ENCODE results near the gene SRGAP2C.
"Not testable (repeated sequence)": the region's sequence is repeated elsewhere in the genome, so short reads cannot be mapped to it uniquely, and the experiment has no call there.

The SRGAP2C gene

DNA sequence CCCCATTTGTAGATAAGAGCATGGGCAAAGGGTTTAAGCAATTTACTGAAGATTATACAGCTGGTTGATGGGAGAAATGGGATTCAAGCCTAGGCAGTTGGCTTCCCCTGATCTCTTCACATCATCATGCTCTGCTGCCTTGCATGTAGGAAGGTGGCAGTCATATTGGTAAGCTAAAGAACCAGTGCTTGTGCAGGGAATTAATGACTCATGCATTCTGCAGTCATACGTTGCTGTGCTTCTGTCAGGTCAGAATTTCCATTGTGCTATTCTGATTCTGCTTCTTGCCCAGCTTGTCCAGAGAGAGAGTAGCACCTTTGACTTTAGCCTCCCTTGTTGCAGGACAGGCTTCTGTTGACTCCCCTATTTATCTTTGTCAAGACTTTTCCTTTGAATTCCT, 153.2 kb downstream of the SRGAP2C start:
- not testable (repeated sequence) for DNase-seq (ENCODE audit: low read depth)

DNA sequence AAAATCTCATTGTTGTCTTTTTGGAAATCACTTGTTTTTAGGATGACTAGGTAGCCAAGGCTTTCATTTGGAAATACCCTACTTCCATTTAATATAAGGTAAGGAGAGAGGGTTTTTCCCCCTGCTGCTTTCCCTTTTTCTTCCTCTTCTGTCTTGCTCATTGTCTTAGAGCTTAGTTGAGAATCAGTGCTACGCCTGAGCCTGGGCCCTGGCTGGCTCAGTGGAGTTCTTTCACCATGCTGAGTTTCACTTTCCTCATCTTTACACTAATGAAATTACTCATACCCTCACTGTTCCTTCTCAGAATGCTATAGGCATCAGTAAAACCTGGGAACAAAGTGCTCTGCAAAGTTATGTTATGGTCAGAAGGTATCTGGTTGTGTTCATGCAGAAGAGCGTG, 154.8 kb downstream of the SRGAP2C start:
- not testable (repeated sequence) for DNase-seq (ENCODE audit: low read depth)

DNA sequence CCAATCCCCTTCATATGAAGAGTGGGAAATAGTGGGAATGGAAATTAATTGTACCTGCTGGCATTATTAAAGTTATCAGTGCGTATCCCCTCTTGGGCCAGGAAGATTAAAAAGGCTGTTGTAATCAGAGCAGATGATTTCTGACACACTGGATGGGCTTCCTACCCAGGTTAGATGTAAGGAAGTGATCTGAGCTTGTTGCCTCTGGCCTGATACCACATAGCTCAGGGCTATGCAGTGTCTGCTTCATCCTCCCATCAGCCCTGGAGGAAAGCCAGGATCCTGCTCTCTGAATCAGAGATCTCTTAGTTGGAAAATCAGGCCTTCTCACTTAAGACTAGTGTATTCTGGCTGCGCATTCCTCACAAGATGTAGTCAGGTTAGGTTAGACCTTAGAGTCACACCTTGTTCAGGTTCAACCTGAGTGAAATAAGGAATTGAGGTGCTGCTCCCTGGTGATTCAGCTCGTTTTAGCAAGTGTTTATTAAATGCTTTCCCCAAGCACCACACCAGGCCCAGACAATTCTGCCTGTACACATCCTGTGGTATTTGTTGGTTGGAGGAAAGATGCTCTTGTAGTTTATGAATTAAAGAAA, 158.6 kb downstream of the SRGAP2C start:
- DNase-seq (ENCODE audit: low read depth): not testable (repeated sequence)

DNA sequence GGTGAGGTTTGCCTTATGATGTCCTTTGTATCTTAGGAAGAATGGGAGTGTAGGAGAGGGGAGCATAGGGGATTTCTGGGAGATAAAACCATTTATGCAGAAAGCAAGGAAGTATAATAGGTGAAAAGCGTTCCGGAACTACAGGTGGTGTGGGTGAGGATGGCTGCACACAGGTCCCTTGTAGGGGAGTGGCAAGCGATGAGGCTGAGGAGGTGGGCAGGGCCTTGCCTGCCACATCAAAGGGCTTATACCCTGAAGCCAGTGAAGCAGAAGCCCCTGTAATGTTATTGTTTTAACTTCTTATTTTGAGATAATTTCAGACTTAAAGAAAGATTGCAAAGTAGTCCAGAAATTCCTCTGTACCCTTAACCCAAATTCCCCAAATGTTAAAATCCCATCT, 159.6 kb downstream of the SRGAP2C start:
- not testable (repeated sequence) for DNase-seq (ENCODE audit: low read depth)

DNA sequence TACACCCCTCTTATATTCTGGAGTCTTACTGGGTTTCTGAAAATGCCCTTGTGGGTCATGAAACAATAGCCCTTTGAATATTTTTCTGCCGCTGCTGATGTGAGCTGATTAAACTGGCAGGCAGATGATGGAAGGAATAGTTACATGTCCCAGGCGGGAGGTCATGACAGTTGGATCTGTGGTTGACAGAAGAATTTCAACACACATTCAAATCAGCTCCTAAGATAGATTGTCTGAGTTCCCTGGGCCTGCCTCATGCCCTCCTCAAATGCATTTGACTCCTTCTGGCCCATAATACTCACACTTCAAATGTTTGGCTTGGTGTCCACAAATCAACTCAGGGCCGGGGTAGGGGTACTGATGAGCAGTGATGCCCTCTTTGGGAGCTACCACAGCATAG, 161.9 kb downstream of the SRGAP2C start:
- DNase-seq (ENCODE audit: low read depth): not testable (repeated sequence)

DNA sequence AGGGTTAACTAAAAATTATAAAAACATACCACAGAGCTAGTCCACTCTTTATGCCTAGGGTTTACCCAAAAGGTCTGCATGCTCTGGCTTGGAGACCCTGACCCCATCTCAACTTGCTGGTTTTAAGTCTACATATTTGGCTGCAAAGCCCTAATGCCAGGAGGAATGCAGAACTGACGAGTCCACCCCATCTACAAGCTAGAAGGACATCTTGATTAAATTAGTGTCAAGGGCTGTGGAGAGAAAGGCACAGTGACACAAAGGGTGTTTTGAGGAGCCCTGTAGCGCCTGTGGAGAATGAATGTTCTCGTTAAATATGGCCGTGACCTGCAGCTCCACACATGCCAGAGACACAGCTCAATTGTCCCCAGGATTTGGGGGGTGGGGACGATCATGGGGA, 162.7 kb downstream of the SRGAP2C start:
- not testable (repeated sequence) for DNase-seq (ENCODE audit: low read depth)

DNA sequence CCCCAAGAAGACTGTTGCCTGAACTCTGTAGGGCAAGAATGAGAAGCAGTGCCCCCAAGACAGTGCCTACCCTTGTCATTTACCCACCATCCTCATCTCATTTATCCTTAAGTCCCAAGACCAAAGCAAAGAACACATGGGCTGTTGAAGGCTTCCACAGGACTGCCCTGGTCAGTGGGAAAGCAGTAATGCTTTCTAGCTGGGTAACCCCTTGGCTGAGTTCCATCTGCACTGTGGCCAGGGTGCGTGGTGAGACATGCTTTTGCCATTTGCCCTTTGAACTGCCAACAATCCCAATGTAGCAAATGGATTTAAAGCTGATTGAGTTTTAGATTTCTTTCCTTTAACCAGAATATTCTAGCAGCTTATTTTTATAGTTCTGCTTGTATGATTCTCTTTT, 163.3 kb downstream of the SRGAP2C start:
- DNase-seq (ENCODE audit: low read depth): not testable (repeated sequence)

DNA sequence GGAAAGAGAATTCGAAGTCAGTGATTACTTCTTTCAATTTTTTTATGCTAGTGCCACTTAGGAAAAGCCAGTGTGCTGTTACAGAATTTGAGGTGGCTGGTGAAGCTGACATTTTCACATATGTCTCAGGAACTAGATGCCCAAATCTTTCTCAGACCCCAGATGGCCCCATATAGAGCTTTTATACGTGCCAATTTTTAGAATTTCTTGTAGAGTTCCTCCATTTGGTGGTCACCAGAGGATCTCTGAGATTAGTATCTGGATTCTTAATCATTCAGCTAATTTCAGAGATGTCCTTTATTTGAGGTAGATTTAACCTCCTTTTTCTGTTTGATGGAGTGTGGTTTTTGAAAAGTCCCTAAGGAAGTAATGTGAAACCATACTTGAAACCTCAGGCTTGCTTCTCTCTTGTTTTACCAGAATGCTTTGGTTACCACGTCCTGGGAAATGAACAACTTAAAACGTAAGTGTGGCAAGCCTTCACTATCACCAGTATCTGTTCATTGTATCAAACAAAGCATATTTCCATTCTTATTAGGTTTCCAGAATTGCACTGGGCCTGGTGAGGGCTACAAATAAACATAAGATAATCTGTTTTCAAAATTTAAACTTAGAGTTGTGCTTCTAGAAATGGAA, 164.7 kb downstream of the SRGAP2C start:
- DNase-seq (ENCODE audit: low read depth): not testable (repeated sequence)

DNA sequence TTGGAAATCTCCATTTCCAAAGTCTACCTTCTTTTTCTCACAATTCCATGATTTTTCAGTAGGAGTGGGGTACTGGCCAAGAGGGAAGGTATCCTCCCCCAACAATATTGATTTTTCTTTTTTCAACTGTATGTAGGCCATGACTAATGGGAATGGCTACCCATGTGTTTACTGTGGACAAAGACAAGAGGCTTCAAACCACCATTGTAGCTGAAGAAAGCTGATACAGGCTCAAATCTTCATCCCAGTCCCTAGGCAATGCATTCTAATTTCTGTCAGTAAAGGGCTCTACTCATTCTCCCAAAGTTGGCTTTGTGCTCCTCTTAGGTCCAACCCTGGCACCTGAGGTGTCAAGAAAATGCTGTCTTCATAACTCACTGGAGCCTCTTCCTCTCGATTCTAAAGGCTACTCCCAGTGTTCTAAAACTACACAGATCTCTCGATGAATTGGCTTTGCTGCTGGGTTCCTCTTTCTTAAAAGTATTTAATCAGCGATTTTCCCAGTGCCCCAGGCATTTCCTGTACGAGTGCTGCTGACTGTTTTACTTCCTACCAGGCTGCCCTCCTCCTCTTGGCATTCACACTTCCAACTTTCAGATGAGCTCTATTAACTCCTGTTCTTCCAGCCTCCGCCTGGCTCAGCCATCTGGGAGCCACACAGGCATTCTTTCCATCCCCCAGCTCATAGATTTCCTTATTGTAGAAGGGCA, 171.1 kb downstream of the SRGAP2C start:
- DNase-seq (ENCODE audit: low read depth): not testable (repeated sequence)

DNA sequence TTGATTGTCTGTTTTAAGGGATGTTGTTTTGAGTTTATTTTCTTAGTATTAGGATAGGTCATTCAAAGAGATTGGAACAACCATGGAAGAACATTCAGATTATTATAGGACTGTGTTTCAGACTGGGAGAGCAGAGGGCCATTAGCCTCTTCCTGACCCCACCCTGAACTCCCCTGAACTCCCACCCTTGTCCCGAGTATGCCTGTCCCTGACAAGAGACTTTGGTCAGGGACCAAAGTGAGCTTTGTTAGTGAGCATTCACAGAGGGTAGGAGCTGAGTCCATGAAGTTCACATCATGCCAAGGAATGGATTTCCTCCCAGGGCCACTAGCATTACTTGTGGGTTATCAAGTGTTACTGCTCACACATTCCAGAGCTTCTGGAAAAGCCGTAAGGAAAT, 172.0 kb downstream of the SRGAP2C start:
- not testable (repeated sequence) for DNase-seq (ENCODE audit: low read depth)

DNA sequence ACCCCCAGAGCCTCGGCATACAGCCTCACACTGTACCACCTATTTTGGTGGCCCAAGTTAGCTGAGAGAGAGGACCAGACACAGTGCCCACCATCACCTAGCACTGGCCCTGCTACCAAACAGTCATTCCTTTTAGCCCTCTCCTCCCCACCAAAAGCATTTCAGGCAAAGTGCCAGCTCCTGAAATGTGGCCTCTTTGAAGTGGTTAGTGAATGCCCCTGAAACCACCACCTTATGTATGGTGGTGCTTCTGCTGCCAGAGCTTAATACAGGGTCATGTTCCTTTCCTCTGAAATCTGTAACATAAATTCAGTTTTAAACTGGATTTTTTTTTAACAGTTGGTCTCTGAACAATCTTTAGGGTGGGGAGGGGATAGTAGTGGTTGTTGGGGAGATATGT, 175.8 kb downstream of the SRGAP2C start:
- not testable (repeated sequence) for DNase-seq (ENCODE audit: low read depth)

DNA sequence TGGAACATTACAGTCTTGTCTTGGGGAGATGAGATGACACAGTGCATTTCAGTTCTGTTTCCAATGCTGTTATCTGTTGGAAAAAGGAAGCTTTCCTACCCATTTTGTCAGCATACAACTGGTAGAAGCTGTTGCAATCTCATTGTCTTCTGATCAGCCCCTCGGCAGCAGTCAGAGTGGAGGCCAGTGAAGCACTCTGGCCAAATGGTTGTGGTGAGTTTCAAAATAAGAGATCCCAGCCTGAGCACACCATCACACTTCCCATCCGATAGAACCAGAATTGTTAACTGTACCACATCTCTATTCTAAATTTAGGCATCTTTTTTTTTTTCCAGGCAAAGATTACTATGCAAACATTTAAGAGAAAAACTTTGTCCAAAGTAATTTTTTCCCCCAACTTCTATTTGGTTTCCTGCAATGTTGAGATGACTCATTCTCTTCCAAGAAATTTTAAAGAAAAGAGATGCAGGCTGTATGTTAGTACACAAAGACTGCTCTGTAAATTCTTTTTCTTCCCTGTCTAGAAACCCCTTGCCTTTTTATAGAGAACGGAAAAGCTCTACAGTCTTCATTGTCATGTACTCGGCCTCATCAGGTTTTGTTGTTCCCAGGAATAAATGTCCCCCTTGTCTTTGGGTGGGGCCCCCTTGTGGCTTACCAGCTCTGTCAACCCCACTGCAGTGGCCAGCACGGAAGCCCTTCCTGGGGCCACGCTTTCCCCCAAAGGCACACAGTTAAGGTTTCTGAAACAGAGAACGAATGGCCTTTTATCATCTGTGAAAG, 176.9 kb downstream of the SRGAP2C start:
- DNase-seq (ENCODE audit: low read depth): not testable (repeated sequence)

DNA sequence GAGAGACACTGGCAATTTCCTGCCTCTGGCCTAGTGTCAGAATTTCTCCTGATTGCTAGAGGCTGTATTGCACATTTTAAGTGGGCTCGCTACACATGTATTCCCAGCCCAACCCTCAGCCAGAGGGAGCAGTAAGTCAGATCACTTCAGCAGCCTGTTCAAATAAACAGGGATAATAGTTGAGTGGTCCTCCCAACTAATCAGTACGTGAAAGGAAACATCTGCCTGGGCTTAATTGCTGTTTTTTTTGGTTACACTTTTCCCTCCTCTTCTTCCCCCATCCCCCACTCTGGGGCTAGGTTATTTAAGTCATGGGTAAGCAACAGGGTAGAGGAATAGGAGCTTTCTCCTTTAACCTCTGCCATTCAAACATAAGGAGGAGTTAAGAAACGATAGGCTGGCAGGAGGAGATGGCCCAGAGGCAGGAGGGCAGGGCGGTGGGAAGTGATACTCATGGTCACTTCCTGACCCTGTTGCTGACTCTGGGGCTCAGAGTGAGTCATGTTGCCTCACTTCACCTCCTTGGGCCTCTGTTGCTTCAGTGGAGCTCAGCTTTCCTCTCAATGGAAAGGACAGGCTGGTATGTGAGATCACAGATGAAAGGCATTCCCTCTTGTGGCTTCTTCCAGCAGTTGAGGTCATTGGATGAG, 177.6 kb downstream of the SRGAP2C start:
- DNase-seq (ENCODE audit: low read depth): not testable (repeated sequence)

DNA sequence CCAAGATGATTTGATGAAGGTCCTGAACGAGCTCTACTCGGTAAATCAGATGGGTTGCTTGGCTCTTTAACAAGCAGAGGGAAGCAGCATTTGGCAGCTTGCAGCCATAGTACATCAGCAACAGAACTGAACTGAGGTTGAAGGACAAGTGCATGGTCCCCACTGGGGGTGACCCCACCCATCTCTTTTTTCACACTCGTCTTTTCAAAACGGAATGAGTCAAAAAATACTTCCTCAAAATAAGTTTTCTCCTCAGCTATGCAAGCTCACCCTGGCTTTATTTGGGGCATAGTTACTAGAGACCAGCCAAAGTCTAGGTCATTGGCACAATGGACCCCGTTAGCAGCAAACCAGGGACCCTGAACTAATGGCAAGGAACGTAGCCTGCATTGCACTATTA, 180.5 kb downstream of the SRGAP2C start:
- not testable (repeated sequence) for DNase-seq (ENCODE audit: low read depth)

DNA sequence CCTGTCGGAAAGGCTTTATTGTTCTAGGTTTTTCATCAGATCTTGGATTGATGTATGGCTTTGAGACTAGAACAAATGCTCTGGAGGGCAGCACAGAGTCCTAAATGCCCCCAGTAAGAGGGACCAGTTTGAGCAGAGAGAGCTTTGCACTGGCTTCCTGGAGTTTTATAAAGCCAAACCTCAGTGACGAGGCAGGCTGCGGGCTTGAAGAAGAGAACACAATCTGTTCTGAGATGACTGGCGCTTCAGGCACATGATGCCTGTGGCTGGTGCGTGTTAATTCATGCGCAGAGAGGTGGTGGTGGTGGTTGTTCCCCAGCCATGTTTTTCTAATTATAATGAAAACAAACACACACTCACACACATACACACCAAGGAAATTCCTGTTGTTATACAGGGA, 180.9 kb downstream of the SRGAP2C start:
- peak; percentile 16 for DNase-seq (ENCODE audit: low read depth)

DNA sequence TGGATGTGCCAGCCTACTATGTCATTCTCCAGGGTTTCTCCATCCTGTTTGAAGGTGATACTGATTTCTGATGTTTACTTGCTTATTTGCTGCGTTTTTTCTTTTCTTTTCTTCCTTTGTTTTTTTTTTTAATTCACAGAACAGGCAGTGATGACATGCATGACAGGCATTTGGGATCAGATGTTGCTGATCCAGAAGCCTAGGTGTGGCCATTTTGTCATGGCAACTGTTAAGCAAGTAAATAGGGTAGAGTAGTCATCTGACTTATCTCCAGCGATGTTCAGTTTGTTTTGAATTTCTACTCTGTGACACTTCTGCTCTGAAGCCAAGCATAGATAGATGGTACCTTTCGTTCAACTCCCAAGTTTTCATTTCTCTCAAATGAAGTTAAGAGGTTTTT, 181.4 kb downstream of the SRGAP2C start:
- not testable (repeated sequence) for DNase-seq (ENCODE audit: low read depth)

DNA sequence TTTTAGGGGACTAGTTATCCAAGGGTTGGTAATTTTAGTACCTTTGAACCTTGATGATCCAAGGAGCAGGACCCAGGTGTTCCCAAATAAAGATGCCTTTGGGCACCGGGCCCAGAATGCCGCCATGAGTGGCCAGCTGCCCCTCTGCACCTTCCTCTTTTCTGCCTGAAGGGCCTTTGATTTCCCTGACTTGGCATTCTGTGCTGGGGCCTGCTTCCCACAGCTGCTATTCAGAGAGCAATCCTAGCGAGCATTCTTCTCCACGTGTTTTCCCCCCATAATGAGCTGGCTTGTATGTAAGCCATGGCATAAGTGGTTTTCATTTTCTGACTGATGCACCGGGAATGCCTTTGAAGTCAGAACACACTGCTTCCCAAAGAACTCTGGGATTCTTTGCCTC, 184.1 kb downstream of the SRGAP2C start:
- not testable (repeated sequence) for DNase-seq (ENCODE audit: low read depth)

DNA sequence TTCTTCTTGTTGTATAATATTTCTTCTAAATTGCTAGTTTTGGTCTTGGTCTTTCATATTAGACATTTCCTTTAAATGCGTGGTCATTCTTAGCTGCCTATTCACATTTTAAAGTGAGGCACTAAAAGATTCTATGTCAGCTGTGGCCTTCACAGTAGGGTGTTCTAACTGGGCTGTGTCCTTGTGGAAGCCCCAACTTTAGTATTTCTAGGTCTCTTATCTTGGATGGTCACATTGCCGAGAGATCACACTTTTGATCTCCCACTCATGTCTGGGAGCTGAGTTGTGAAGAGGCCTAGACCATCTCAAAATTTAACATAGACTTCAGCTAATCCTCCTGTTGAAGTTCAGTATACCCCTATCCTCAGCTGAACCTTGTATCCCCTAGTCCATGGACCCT, 185.2 kb downstream of the SRGAP2C start:
- DNase-seq (ENCODE audit: low read depth): not testable (repeated sequence)

DNA sequence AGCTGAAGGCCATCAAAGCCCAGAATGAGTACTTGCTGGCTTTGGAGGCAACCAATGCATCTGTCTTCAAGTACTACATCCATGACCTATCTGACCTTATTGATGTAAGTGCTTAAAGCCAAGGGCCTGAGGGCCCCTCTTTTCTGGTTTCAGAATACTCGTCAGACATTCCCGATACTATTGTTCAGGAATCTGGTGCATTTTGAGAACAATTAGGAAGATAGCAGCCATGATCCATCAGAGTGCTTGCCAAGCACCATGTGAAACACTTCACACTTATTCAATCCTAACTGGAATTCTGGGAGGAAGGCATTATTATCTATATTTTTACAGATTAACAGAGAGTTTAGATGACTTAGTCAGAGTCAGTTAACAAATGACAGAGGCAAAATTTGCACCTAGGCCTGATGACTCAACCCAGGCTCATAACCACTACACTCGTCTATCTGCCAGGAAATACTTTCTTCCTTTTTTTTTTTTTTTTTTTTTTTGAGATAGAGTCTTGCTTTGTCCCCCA, 190.1 kb downstream of the SRGAP2C start:
- DNase-seq (ENCODE audit: low read depth): not testable (repeated sequence)

DNA sequence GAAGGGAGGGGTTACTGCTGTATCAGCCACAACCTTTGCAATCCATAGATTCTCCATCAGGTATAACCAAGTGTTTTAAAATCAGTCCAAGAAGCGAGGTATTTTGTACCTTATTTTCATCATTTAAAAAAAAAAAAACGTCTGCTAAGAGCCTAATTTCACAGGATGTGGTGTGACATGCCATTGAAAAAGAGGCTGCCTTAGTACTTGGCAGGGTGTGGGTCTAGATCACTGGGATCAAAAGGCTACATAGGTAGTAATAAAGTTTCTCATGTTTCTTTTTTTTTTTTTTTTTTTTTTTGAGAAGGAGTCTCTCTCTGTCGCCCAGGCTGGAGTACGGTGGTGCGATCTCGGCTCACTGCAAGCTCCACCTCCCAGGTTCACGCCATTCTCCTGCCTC, 192.2 kb downstream of the SRGAP2C start:
- DNase-seq (ENCODE audit: low read depth): not testable (repeated sequence)

DNA sequence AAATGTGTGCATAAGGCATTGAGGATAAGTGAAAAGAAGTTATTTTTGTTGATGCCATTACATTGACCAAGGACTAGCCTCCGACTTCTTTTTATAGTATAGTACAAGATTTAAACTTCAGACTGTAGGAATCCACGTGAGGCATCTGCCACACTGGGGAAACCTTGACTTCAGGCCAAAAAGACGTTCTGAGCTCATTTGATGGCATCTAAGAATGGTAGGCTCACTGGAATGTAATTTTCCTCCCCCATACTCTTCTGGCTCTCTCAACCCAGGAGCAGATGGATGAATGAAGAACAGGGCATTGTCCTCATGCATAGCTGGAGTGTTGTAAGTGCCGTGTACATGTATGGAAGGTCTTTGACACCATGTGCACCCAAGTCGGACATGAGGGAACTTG, 194.0 kb downstream of the SRGAP2C start:
- DNase-seq (ENCODE audit: low read depth): not testable (repeated sequence)

DNA sequence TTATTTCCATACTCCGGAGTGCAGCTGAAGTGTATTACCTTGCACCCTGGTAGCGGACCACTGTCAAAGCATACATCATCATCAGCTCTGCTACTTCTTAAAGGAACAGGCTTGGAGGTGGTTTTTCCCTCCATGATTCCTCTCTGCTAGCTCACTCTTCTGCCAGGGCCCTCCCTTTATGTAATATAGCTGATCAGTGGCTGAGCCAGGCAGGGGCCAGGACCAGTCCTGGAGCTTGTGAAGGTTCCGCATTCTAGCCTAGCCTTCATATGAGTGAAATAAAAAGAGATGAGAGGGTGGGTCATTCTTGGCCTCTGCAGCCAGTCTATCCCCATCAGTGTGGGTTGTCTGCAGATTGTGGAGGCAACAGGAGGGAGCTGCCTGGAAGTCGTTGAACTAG, 200.0 kb downstream of the SRGAP2C start:
- DNase-seq (ENCODE audit: low read depth): not testable (repeated sequence)
